Panc1 (cell line): ENCODE measurements around the gene AUH. TPM values are rescaled to one million over a fixed set of nuclear protein-coding genes. Genes with fewer than 3 reads are reported as not detected.

ENCODE experiments used
- ATAC-seq: fragments of 200-7000 bp; cut with Tn5 transposase; 2 replicates; pipeline ENCODE4 v1.9.1; 2020; ENCODE audit warnings: mild to moderate bottlenecking, moderate library complexity
- BruUV-seq: library from RNA; stranded (reverse); fragments of 400-500 nt; replicated peaks from 2 replicates; lab custom pipeline; 2021; lab: Mats Ljungman, UMichigan
- CTCF ChIA-PET: fragments of 300-600 bp; sonication (Branson Sonifier 250); formaldehyde crosslinking; loops from one replicate; lab custom pipeline; 2022; ENCODE audit warnings: antibody characterized with exemption; lab: Charles Lee
- POLR2A ChIA-PET: fragments of 300-600 bp; sonication (Branson Sonifier 250); formaldehyde crosslinking; loops from one replicate; lab custom pipeline; 2022; ENCODE audit warnings: antibody characterized with exemption; lab: Charles Lee
- DNase-seq: peaks from one replicate; pipeline ENCODE4 v3.0.0-alpha.2; 2010; ENCODE audit warnings: low read depth, low spot score
- H3K27ac ChIP-seq: 2 replicates; pipeline ENCODE4 v1.5.1; 2011; ENCODE audit warnings: mild to moderate bottlenecking, low read length, inconsistent platforms
- H3K27me3 ChIP-seq: fragments of 200-500 bp; sonication (Bioruptor generic); 2 replicates; pipeline ENCODE4 v1.6.0; 2014; ENCODE audit warnings: low read length, inconsistent platforms; ENCODE audit not compliant: control insufficient read depth, insufficient read depth
- H3K36me3 ChIP-seq: fragments of 200-500 bp; sonication (Bioruptor generic); 2 replicates; pipeline ENCODE4 v1.5.1; 2014; ENCODE audit warnings: inconsistent platforms, mild to moderate bottlenecking, low read length, moderate library complexity; ENCODE audit not compliant: control insufficient read depth, insufficient read depth
- H3K4me1 ChIP-seq: 2 replicates; pipeline ENCODE4 v1.5.1; 2011; ENCODE audit warnings: inconsistent platforms, mild to moderate bottlenecking, low read length, moderate library complexity; ENCODE audit not compliant: control insufficient read depth, insufficient read depth
- H3K4me3 ChIP-seq, 2 experiments: 2 replicates each; pipeline ENCODE4 v1.5.1; 2011 to 2012; ENCODE audit warnings: low read depth in 2 of 2, low read length in 2 of 2, mild to moderate bottlenecking in 2 of 2, inconsistent platforms in 1 of 2, moderate library complexity in 1 of 2
- H3K9me3 ChIP-seq: fragments of 200-500 bp; sonication (Bioruptor generic); 2 replicates; pipeline ENCODE4 v1.5.1; 2014; ENCODE audit warnings: low read depth, mild to moderate bottlenecking, inconsistent platforms, low read length, moderate library complexity; ENCODE audit not compliant: control insufficient read depth, insufficient read depth
- POLR2AphosphoS5 ChIP-seq: IDR thresholded peaks from 2 replicates; pipeline ENCODE4 v1.6.1; 2012; ENCODE audit warnings: mild to moderate bottlenecking, low read depth, low read length, moderate library complexity
- SIN3A ChIP-seq: IDR thresholded peaks from 2 replicates; pipeline ENCODE4 v1.6.1; 2012; ENCODE audit warnings: low read depth, mild to moderate bottlenecking, low read length, moderate library complexity, borderline replicate concordance; ENCODE audit not compliant: insufficient read depth
- TCF7L2 ChIP-seq: IDR thresholded peaks from 2 replicates; pipeline ENCODE4 v1.6.1; 2011; ENCODE audit warnings: mild to moderate bottlenecking, low read depth, low read length, inconsistent platforms
- in situ Hi-C: cut with HindIII; loops from 2 replicates; pipeline ENCODE4 v1.10.0; 2016; ENCODE audit warnings: low sequenced_read_pairs, low pct_unique_long_range_greater_than_20kb
- intact Hi-C: fragments of 100-400 bp; cut with micrococcal nuclease; formaldehyde crosslinking; loops from one replicate; pipeline ENCODE4 v1.10.0; 2022; ENCODE audit not compliant: unreplicated experiment
- total RNA-seq: library from RNA; stranded (reverse); gene quantifications from one replicate; pipeline ENCODE4 v1.2.1, GENCODE V29; 2021; ENCODE audit not compliant: unreplicated experiment
- TF ChIP-seq, protein P1 (sequence below): fragments of 450-650 bp; IDR thresholded peaks from 2 replicates; pipeline ENCODE4 v1.5.1; 2017; ENCODE audit warnings: mild to moderate bottlenecking
- TF ChIP-seq, protein P2 (sequence below), 2 experiments: IDR thresholded peaks; 2 replicates each; pipeline ENCODE4 v1.6.1; 2011 to 2012; ENCODE audit warnings: low read depth in 2 of 2, control low read depth in 1 of 2, low read length in 1 of 2, mild to moderate bottlenecking in 1 of 2, moderate library complexity in 1 of 2; ENCODE audit not compliant: insufficient read depth in 1 of 2

AUH gene
- total RNA-seq, 1 experiment from 2014 or later, result 7.7 TPM

DNA sequence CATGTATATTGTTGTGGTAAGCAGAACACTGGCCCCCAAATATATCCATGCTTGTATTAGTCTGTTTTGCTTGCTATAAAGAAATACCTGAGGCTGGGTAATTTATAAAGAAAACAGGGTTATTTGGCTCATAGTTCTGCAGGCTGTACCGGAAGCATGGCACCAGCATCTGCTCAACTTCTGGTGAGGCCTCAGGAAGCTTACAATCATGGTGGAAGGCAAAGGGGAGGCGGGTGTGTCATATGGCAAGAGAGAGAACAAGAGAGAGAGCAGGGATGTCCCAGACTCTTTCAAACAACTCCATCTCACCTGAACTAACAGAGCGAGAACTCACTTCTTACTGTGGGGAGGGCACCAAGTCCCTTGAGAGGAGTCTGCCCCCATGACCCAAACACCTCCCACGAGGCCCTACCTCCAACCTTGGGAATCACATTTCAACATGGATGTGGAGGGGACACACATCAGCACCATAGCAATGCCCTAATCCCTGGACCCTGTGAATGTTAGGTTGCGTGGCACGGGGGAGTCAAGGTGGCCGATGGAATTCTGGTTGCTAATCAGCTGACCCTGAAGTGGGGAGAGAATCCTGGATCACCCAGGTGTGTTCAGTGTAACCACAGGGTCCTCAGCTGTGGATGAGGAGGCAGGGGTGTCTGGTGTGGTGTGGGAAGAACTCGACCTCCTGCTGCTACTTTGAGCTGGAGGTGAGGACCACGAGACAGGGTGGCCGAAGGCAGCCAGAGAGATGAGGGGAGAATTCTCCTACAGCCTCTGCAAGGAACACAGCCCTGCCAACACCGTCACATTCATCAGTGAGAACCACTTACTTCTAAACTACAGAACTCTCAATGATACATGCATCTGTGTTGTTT, 172.8 kb downstream of the AUH start:
- no peaks in the 10 kb centered on the region for H3K9me3 ChIP-seq
- in situ Hi-C loops, result no loop called here
- intact Hi-C loops, result no loop called here
- TF ChIP-seq, protein P1, sequence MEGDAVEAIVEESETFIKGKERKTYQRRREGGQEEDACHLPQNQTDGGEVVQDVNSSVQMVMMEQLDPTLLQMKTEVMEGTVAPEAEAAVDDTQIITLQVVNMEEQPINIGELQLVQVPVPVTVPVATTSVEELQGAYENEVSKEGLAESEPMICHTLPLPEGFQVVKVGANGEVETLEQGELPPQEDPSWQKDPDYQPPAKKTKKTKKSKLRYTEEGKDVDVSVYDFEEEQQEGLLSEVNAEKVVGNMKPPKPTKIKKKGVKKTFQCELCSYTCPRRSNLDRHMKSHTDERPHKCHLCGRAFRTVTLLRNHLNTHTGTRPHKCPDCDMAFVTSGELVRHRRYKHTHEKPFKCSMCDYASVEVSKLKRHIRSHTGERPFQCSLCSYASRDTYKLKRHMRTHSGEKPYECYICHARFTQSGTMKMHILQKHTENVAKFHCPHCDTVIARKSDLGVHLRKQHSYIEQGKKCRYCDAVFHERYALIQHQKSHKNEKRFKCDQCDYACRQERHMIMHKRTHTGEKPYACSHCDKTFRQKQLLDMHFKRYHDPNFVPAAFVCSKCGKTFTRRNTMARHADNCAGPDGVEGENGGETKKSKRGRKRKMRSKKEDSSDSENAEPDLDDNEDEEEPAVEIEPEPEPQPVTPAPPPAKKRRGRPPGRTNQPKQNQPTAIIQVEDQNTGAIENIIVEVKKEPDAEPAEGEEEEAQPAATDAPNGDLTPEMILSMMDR, result no peak
- ChIA-PET CTCF (no interaction called here), POLR2A (no interaction called here)
- no peak overlapping the region for H3K4me3 ChIP-seq
- no peaks in the 10 kb centered on the region for H3K36me3 ChIP-seq
- ATAC-seq (no peak), DNase-seq (no peak)
- H3K27me3 ChIP-seq, result no peaks in the 10 kb centered on the region
- peaks cover 3% of the 10 kb centered on the region; the same call in 1 of the 2 replicates for H3K4me1 ChIP-seq
- no peak overlapping the region for H3K27ac ChIP-seq
- BruUV-seq, result no TSS peak

DNA sequence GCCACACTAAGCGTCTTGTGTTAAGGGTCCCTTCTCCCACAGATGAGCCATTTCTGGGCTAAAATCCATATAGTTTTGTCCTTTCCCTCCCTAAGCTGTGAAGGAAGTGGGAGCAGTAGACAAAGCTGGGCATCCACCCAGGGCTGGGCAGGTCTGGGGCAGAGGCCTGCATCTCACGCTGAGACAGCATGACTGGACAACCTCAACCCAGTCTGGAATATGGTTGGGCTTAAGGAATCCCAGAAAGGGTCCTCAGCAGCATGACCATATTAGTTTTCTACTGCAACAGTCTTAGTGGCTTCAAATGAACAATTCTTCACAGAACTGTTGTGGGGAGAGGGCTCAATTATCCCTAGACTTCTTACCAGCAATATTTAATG, 173.8 kb downstream of the AUH start:
- intact Hi-C loops (no loop called here), in situ Hi-C loops (no loop called here)
- no peak overlapping the region for H3K27ac ChIP-seq
- ATAC-seq, result no peak
- H3K9me3 ChIP-seq, result no peaks in the 10 kb centered on the region
- peaks cover 3% of the 10 kb centered on the region; the same call in 1 of the 2 replicates for H3K4me1 ChIP-seq
- no peak for DNase-seq
- H3K36me3 ChIP-seq, result no peaks in the 10 kb centered on the region
- ChIA-PET CTCF (no interaction called here), POLR2A (no interaction called here)
- H3K27me3 ChIP-seq, result no peaks in the 10 kb centered on the region
- no peak overlapping the region for H3K4me3 ChIP-seq
- TF ChIP-seq SIN3A, result no peak
- TF ChIP-seq, protein P1, result no peak
- TF ChIP-seq POLR2AphosphoS5, result no peak
- TF ChIP-seq, protein P2, sequence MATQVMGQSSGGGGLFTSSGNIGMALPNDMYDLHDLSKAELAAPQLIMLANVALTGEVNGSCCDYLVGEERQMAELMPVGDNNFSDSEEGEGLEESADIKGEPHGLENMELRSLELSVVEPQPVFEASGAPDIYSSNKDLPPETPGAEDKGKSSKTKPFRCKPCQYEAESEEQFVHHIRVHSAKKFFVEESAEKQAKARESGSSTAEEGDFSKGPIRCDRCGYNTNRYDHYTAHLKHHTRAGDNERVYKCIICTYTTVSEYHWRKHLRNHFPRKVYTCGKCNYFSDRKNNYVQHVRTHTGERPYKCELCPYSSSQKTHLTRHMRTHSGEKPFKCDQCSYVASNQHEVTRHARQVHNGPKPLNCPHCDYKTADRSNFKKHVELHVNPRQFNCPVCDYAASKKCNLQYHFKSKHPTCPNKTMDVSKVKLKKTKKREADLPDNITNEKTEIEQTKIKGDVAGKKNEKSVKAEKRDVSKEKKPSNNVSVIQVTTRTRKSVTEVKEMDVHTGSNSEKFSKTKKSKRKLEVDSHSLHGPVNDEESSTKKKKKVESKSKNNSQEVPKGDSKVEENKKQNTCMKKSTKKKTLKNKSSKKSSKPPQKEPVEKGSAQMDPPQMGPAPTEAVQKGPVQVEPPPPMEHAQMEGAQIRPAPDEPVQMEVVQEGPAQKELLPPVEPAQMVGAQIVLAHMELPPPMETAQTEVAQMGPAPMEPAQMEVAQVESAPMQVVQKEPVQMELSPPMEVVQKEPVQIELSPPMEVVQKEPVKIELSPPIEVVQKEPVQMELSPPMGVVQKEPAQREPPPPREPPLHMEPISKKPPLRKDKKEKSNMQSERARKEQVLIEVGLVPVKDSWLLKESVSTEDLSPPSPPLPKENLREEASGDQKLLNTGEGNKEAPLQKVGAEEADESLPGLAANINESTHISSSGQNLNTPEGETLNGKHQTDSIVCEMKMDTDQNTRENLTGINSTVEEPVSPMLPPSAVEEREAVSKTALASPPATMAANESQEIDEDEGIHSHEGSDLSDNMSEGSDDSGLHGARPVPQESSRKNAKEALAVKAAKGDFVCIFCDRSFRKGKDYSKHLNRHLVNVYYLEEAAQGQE (IDR thresholded peaks at IDR 0.05; ENCODE audit: insufficient read depth in 1 of 2, low read depth in 2 of 2, low read length in 1 of 2), result no peak
- no peak for TF ChIP-seq TCF7L2
- BruUV-seq, result no TSS peak
